Measurements from ENCODE around the gene DOC2A. TPM values are rescaled to one million over a fixed set of nuclear protein-coding genes. Genes with fewer than 3 reads are reported as not detected.

The DOC2A gene
- total RNA-seq, 3 donors from 2014 or later = 0.48 to 4.5 (median 2.3) TPM

DNA sequence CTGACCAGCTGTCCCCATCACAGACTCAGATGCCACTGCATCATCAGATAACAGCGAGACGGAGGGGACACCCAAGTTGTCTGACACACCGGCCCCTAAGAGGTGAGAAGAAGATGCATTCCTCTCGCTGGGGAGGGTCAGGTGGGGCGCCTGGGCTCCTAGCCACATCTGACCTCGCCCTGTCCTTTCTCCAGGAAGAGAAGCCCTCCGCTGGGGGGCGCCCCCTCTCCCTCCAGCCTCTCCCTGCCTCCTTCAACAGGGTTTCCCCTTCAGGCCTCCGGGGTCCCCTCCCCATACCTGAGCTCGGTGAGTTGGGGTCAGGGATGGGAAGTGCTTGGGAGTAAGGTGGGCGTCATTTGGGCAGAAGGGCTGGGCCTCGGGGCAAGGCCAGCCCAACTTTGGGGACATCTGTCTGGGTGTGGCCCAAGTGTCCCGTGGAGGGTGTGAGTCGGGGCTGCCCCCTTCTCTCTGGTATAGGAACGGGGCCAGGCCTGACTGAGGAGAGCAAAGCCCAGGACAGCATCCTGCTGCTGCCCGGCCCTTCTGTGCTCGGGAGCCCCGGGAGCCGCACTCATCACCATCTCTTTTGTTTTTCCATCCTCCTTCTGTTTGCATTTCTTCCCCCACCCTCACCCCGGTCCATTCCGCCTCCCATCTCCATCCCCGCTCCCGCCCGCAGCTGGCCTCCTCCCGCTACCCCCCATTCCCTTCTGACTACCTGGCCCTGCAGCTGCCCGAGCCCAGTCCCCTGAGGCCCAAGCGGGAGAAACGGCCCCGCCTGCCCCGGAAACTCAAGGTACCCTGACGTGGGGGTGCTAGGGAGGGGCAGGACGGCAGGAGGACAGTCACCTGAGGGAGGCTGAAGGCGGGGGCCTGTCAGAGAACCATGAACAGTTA lies 9.8 kb downstream of the DOC2A start:
- H3K9me3 ChIP-seq = no peaks in the 10 kb centered on the region
- DNase-seq (ENCODE audit: low spot score in 2 of 2) = no peak
- intact Hi-C loops (cut with DNase I; ENCODE audit: low total_unique reads) = no loop called here
- TF ChIP-seq POLR2AphosphoS5 (IDR thresholded peaks at IDR 0.05) (no peak), POLR2A (IDR thresholded peaks at IDR 0.05) (no peak)
- TF ChIP-seq, protein P1, sequence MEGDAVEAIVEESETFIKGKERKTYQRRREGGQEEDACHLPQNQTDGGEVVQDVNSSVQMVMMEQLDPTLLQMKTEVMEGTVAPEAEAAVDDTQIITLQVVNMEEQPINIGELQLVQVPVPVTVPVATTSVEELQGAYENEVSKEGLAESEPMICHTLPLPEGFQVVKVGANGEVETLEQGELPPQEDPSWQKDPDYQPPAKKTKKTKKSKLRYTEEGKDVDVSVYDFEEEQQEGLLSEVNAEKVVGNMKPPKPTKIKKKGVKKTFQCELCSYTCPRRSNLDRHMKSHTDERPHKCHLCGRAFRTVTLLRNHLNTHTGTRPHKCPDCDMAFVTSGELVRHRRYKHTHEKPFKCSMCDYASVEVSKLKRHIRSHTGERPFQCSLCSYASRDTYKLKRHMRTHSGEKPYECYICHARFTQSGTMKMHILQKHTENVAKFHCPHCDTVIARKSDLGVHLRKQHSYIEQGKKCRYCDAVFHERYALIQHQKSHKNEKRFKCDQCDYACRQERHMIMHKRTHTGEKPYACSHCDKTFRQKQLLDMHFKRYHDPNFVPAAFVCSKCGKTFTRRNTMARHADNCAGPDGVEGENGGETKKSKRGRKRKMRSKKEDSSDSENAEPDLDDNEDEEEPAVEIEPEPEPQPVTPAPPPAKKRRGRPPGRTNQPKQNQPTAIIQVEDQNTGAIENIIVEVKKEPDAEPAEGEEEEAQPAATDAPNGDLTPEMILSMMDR (IDR thresholded peaks at IDR 0.05) = no peak
- H3K27ac ChIP-seq = no peak overlapping the region
- H3K4me1 ChIP-seq = peaks cover 0 to 4% of the 10 kb centered on the region in 2 donors
- no peak overlapping the region for H3K4me3 ChIP-seq
- no peaks in the 10 kb centered on the region for H3K27me3 ChIP-seq
- no peaks in the 10 kb centered on the region for H3K36me3 ChIP-seq

DNA sequence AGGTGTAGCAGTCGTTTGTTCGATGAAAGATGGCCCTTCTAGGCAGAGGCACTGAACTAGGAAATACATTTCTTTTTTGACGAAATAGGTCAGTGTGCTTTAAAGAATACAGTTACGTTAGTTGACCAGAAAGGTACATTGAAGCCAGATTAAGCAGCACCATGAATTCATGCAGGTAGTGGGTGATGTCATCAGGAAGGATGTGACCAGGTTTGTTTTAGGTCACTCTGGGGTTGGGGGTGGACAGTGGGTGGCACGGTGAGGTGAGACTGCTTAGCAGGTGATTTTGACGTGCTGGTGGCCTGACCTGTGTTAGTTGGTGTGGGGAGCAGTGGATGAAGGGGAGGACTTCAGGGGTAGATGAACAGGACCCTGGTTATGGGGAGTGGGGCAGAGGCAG lies 11.2 kb downstream of the DOC2A start:
- no peak for DNase-seq (ENCODE audit: low spot score in 2 of 2)
- Histone ChIP-seq H3K36me3 (no peaks in the 10 kb centered on the region), H3K4me1 (peaks cover 4% of the 10 kb centered on the region in 2 donors), H3K27ac (no peak overlapping the region), H3K4me3 (no peak overlapping the region), H3K27me3 (no peaks in the 10 kb centered on the region), H3K9me3 (no peaks in the 10 kb centered on the region)
- intact Hi-C loops (cut with DNase I; ENCODE audit: low total_unique reads) = loop anchor here (1.0 kb wide), 1 partner anchor 30 kb away; no protein-coding TSS in a partner anchor
- TF ChIP-seq POLR2AphosphoS5 (IDR thresholded peaks at IDR 0.05) (no peak), POLR2A (IDR thresholded peaks at IDR 0.05) (no peak)
- TF ChIP-seq, protein P1 (IDR thresholded peaks at IDR 0.05) = no peak

DNA sequence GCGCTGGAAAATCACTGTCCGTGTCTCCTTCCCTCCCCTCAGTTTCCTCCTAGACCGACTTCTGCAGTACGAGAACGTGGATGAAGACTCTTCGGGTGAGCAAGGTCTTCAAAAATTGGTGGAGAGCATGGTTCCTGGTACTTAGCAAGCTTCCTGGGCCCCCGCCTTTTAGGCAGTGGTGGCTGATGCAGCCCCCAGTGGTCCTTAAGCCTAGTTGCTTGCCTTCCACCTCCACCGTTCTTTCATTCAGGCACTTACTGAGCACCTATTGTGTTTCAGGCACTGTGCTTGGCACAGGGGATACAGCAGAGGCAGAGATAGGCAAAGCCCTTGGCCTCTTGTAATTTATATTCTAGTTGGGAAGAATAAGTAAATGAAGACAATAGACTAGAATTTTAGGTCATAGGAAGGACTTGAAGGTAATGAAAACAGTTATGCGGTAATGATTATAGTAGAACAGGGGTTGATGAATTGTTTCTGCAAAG lies 14.0 kb downstream of the DOC2A start:
- intact Hi-C loops (cut with DNase I; ENCODE audit: low total_unique reads) = no loop called here
- H3K27me3 ChIP-seq = no peaks in the 10 kb centered on the region
- peak overlapping the region; percentile 70 to 85 (median 84) for H3K4me3 ChIP-seq
- H3K27ac ChIP-seq = peak overlapping the region; percentile 96
- no peak for TF ChIP-seq POLR2AphosphoS5 (IDR thresholded peaks at IDR 0.05)
- TF ChIP-seq, protein P1 (IDR thresholded peaks at IDR 0.05) = no peak
- TF ChIP-seq POLR2A (IDR thresholded peaks at IDR 0.05) = no peak
- H3K36me3 ChIP-seq = no peaks in the 10 kb centered on the region
- no peak for DNase-seq (ENCODE audit: low spot score in 2 of 2)
- no peaks in the 10 kb centered on the region for H3K9me3 ChIP-seq
- peaks cover 4 to 10% of the 10 kb centered on the region in 2 donors for H3K4me1 ChIP-seq

DNA sequence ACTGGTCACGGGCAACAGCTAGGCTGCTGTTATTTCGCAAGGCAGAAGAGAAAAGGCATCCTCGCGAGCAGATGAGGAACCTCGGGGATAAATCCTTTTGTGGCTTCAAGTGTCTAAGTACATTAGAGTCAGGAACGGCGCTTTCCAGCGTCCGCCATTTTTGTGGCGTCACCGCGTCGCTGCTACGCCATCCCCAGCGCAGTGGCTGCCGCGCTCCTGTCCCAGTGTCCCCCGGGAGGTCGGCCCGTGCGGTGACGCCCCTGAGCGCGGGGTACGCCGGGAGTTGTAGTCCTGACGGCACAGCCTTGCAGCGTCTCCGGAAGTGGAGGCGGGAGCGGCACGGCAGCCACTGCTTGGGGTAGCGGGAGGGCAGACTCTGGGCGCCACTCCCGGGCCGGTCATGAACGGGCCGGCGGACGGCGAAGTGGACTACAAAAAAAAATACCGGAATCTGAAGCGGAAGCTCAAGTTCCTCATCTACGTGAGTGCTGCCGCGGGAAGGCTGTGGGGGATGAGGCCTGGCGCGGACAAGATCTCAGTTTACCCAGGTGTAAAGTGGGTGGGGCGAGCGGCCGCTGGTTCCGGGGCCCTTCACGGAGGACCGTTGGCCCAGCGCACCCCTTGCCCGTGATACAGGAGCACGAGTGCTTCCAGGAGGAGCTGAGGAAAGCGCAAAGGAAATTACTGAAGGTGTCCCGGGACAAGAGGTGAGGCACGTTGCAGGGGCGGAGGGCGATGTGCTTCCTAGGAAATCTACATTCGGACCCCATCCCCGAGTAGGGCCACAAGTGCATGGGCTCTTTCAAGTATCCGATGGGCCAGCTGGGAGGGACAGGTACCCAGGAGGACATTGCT lies 14.7 kb downstream of the DOC2A start, which contains the start of gene INO80E:
INO80E (plus strand) TSS at position 331 of the 855 bp plus-strand sequence; CDS start at position 401, 70 bp downstream.
- TF ChIP-seq, protein P1 (IDR thresholded peaks at IDR 0.05) = peak in 1 of 3 donors; percentile 9
- TF ChIP-seq POLR2AphosphoS5 (IDR thresholded peaks at IDR 0.05) = peak; percentile 81 to 91 (median 85)
- TF ChIP-seq POLR2A (IDR thresholded peaks at IDR 0.05) = no peak
- intact Hi-C loops (cut with DNase I; ENCODE audit: low total_unique reads) = no loop called here
- Histone ChIP-seq H3K36me3 (no peaks in the 10 kb centered on the region), H3K4me3 (peak within 1 kb of the TSS; percentile 70 to 85 (median 84)), H3K4me1 (peaks cover 4 to 10% of the 10 kb centered on the region in 2 donors), H3K9me3 (no peaks in the 10 kb centered on the region), H3K27ac (peak within 1 kb of the TSS; percentile 96), H3K27me3 (no peaks in the 10 kb centered on the region)
- DNase-seq (ENCODE audit: low spot score in 2 of 2) = peak; percentile 98
